Transverse colon (tissue), 4 donors: Measurements from ENCODE around the gene BCL6. TPM values are rescaled to one million over a fixed set of nuclear protein-coding genes. Genes with fewer than 3 reads are reported as not detected.

Experiments
- DNase-seq: peaks from one replicate; pipeline ENCODE4 v3.0.0-alpha.2; 2019
- H3K27ac ChIP-seq, 4 donors: fragments of 200-600 bp; sonication (generic); 2 replicates each; pipeline ENCODE4 v1.5.1; 2016 to 2018; ENCODE audit warnings: inconsistent platforms in 4 of 4
- H3K27me3 ChIP-seq: fragments of 200-600 bp; sonication (generic); 2 replicates; pipeline ENCODE4 v1.5.1; 2017; ENCODE audit warnings: inconsistent platforms
- H3K36me3 ChIP-seq, 4 donors: fragments of 200-600 bp; sonication (generic); 2 replicates each; pipeline ENCODE4 v1.5.1; 2017 to 2019; ENCODE audit warnings: inconsistent platforms in 4 of 4
- H3K4me1 ChIP-seq, 4 donors: fragments of 200-600 bp; sonication (generic); 2 replicates each; pipeline ENCODE4 v1.5.1; 2017 to 2020; ENCODE audit warnings: inconsistent platforms in 4 of 4
- H3K4me3 ChIP-seq, 4 donors: fragments of 200-600 bp; sonication (generic); 1 replicate in 1 of 4; 2 replicates in 3 of 4; pipeline versions ENCODE4 v1.5.1 to v1.6.1; 2017 to 2019; ENCODE audit warnings: inconsistent platforms in 4 of 4
- H3K9me3 ChIP-seq, 2 donors: fragments of 200-600 bp; sonication (generic); 2 replicates each; pipeline ENCODE4 v1.5.1; 2017 to 2019; ENCODE audit warnings: inconsistent platforms in 2 of 2
- CTCF ChIP-seq, 5 experiments: fragments of 200-600 bp in 3 of 5; fragments of 450-650 bp in 2 of 5; sonication (generic) in 3 of 5; IDR thresholded peaks; 1 replicate in 2 of 5; 2 replicates in 3 of 5; pipeline ENCODE4 v1.5.1; 2016 to 2017; ENCODE audit warnings: antibody characterized with exemption in 5 of 5, inconsistent platforms in 3 of 5, mild to moderate bottlenecking in 2 of 5, moderate library complexity in 1 of 5
- EP300 ChIP-seq: sonication (generic); formaldehyde crosslinking; IDR thresholded peaks from one replicate; pipeline ENCODE4 v1.6.1; 2017; ENCODE audit warnings: antibody characterized with exemption, low read depth
- POLR2A ChIP-seq: fragments of 450-650 bp; IDR thresholded peaks from one replicate; pipeline ENCODE4 v1.6.1; 2016; ENCODE audit warnings: antibody characterized with exemption, mild to moderate bottlenecking, moderate library complexity
- POLR2AphosphoS5 ChIP-seq, 3 donors: sonication (generic); formaldehyde crosslinking; IDR thresholded peaks; one replicate each; pipeline ENCODE4 v1.6.1; 2016; ENCODE audit warnings: antibody characterized with exemption in 3 of 3
- WGBS, 2 donors: methylation state at CpG; one replicate each; pipeline ENCODE4 v1.1.5; 2018; ENCODE audit warnings: low coverage in 1 of 2; 5-methylcytosine and 5-hydroxymethylcytosine counted together
- in situ Hi-C, 4 donors: fragments of 200-750 bp; cut with MboI; loops; one replicate each; pipeline versions ENCODE4 v1.15.0 to v1.15.1; 2017; ENCODE audit warnings: low sequenced_read_pairs in 3 of 4, low pct_ligation_motif_present in 1 of 4, low pct_unique_long_range_greater_than_20kb in 1 of 4
- intact Hi-C: fragments of 100-400 bp; cut with DNase I; formaldehyde crosslinking; loops from one replicate; pipeline ENCODE4 v1.15.1; 2023; ENCODE audit warnings: low total_unique reads
- total RNA-seq, 4 donors: library from RNA; depleted of rRNA; stranded (reverse); fragments of >200 nt; gene quantifications; one replicate each; pipeline ENCODE4 v1.1.0, GENCODE V29; 2016

BCL6 gene
- total RNA-seq, 4 donors from 2014 or later, result 18.7 to 65.5 (median 32.5) TPM

- peaks cover 0 to 4% (median 0%) of the 10 kb centered on the region in 4 donors for H3K4me1 ChIP-seq
- H3K4me3 ChIP-seq, result no peak overlapping the region
- no peak for TF ChIP-seq POLR2AphosphoS5 (IDR thresholded peaks at IDR 0.05)
- TF ChIP-seq POLR2A, result no peak
- no peak for TF ChIP-seq EP300
- peak; percentile 90 to 94 (median 92) for TF ChIP-seq CTCF (IDR thresholded peaks at IDR 0.05)
- H3K9me3 ChIP-seq, result no peaks in the 10 kb centered on the region
- intact Hi-C loops (loop anchor here (1.0 to 5.0 kb wide), 2 partner anchors 361 to 458 kb away; no protein-coding TSS in a partner anchor), in situ Hi-C loops (loop anchor here (5.0 to 10.0 kb wide), 3 partner anchors 358 to 455 kb away; no protein-coding TSS in a partner anchor)
- H3K27me3 ChIP-seq, result peaks cover 11% of the 10 kb centered on the region
- no peak overlapping the region for H3K27ac ChIP-seq
- peak; percentile 79 for DNase-seq
- H3K36me3 ChIP-seq, result no peaks in the 10 kb centered on the region
- 20 to 31% methylated on average over 6 to 7 of the region's 7 CpGs for WGBS, 2 donors
These were observed 65.5 kb downstream of the BCL6 start for GRCh38 chr3:187679638-187680396.

GRCh38 chr3:187678726-187679268, 66.5 kb downstream of the BCL6 start:
- intact Hi-C loops (loop anchor here (1.0 kb wide), 1 partner anchor 359 kb away; no protein-coding TSS in a partner anchor), in situ Hi-C loops (loop anchor here (5.0 to 10.0 kb wide), 3 partner anchors 356 to 454 kb away; no protein-coding TSS in a partner anchor)
- WGBS, 2 donors, result 25 to 26% methylated on average over 5 of the region's 5 CpGs
- Histone ChIP-seq H3K9me3 (no peaks in the 10 kb centered on the region), H3K4me3 (no peak overlapping the region), H3K27ac (no peak overlapping the region), H3K4me1 (peaks cover 0 to 4% (median 0%) of the 10 kb centered on the region in 4 donors), H3K36me3 (no peaks in the 10 kb centered on the region), H3K27me3 (peaks cover 18% of the 10 kb centered on the region)
- TF ChIP-seq POLR2AphosphoS5 (IDR thresholded peaks at IDR 0.05) (no peak), CTCF (IDR thresholded peaks at IDR 0.05) (peak in 4 of 5 experiments; percentile 36 to 56 (median 53))
- DNase-seq, result peak; percentile 13

GRCh38 chr3:187677604-187678003, 67.7 kb downstream of the BCL6 start:
- Histone ChIP-seq H3K27me3 (peaks cover 28% of the 10 kb centered on the region), H3K9me3 (no peaks in the 10 kb centered on the region), H3K4me3 (no peak overlapping the region), H3K27ac (no peak overlapping the region), H3K4me1 (peaks cover 0 to 4% (median 0%) of the 10 kb centered on the region in 4 donors), H3K36me3 (no peaks in the 10 kb centered on the region)
- 0 to 30% methylated on average over 1 of the region's 1 CpG for WGBS, 2 donors
- intact Hi-C loops (no loop called here), in situ Hi-C loops (loop anchor here (5.0 to 10.0 kb wide), 3 partner anchors 355 to 453 kb away; no protein-coding TSS in a partner anchor)
- no peak for TF ChIP-seq POLR2AphosphoS5 (IDR thresholded peaks at IDR 0.05)
- TF ChIP-seq POLR2A, result no peak
- TF ChIP-seq EP300, result no peak
- no peak for TF ChIP-seq CTCF (IDR thresholded peaks at IDR 0.05)
- no peak for DNase-seq

- H3K36me3 ChIP-seq, result no peaks in the 10 kb centered on the region
- no peak for DNase-seq
- no peak overlapping the region for H3K4me3 ChIP-seq
- H3K27ac ChIP-seq, result no peak overlapping the region
- no peaks in the 10 kb centered on the region for H3K4me1 ChIP-seq
- no peaks in the 10 kb centered on the region for H3K9me3 ChIP-seq
- peaks cover 62% of the 10 kb centered on the region for H3K27me3 ChIP-seq
- 60 to 67% methylated on average over 1 to 3 of the region's 3 CpGs for WGBS, 2 donors
- TF ChIP-seq POLR2AphosphoS5 (IDR thresholded peaks at IDR 0.05) (no peak), POLR2A (no peak), EP300 (no peak), CTCF (IDR thresholded peaks at IDR 0.05) (no peak)
- in situ Hi-C loops (loop anchor here in 2 of 4 donors (10.0 kb wide), 1 partner anchor 448 kb away; no protein-coding TSS in a partner anchor), intact Hi-C loops (no loop called here)
These were observed 72.3 kb downstream of the BCL6 start for GRCh38 chr3:187673012-187673411.
